H1 (cell line): ENCODE data around the gene TRAF3. TPM values are rescaled to one million over a fixed set of nuclear protein-coding genes. Genes with fewer than 3 reads are reported as not detected.

Experiments used
- CTCF ChIA-PET: fragments of 300-600 bp; sonication (Branson Sonifier 250); formaldehyde crosslinking; loops from one replicate; lab custom pipeline; 2021; ENCODE audit not compliant: partially characterized antibody; lab: Charles Lee
- POLR2A ChIA-PET: fragments of 300-600 bp; sonication (Branson Sonifier 250); formaldehyde crosslinking; loops from one replicate; lab custom pipeline; 2021; ENCODE audit warnings: inconsistent platforms; ENCODE audit not compliant: partially characterized antibody; lab: Charles Lee
- DNase-seq, 2 experiments: peaks; one replicate each; pipeline versions ENCODE4 v3.0.0 to v3.0.0-alpha.2; 2010 to 2022; ENCODE audit warnings: low spot score in 2 of 2, low read depth in 1 of 2, mixed read lengths in 1 of 2
- FAIRE-seq: peaks from 2 replicates; lab custom pipeline; 2011; peaks lifted over from hg19 to GRCh38; lab: Jason Lieb, UNC
- H2AFZ ChIP-seq: 2 replicates; pipeline ENCODE4 v1.8.1; 2012; ENCODE audit warnings: low read length, inconsistent platforms
- H2AK5ac ChIP-seq: 2 replicates; pipeline ENCODE4 v1.6.1; 2013; ENCODE audit warnings: low read depth, low read length
- H2BK120ac ChIP-seq: replicated peaks from 2 replicates; pipeline ENCODE3; 2013; ENCODE audit warnings: low read depth, low read length, inconsistent platforms
- H2BK12ac ChIP-seq: 2 replicates; pipeline ENCODE4 v1.6.1; 2013; ENCODE audit warnings: low read depth, low read length
- H2BK15ac ChIP-seq: 2 replicates; pipeline ENCODE4 v1.6.1; 2013; ENCODE audit warnings: low read length
- H2BK20ac ChIP-seq: 2 replicates; pipeline ENCODE4 v1.6.1; 2013; ENCODE audit warnings: low read length
- H2BK5ac ChIP-seq: 2 replicates; pipeline ENCODE4 v1.6.1; 2013; ENCODE audit warnings: low read depth, low read length
- H3K14ac ChIP-seq: 2 replicates; pipeline ENCODE4 v1.6.1; 2013; ENCODE audit warnings: inconsistent platforms; ENCODE audit not compliant: insufficient read length
- H3K18ac ChIP-seq: 2 replicates; pipeline ENCODE4 v1.6.1; 2013; ENCODE audit warnings: low read length; ENCODE audit errors: extremely low read depth
- H3K23ac ChIP-seq: 2 replicates; pipeline ENCODE4 v1.6.1; 2013; ENCODE audit warnings: inconsistent platforms; ENCODE audit not compliant: insufficient read length
- H3K23me2 ChIP-seq: 2 replicates; pipeline ENCODE4 v1.6.1; 2013; ENCODE audit warnings: low read depth, low read length
- H3K27ac ChIP-seq: 2 replicates; pipeline ENCODE4 v1.6.1; 2011; ENCODE audit warnings: low read depth, low read length, inconsistent platforms
- H3K27me3 ChIP-seq, 4 experiments: replicated peaks in 1 of 4; 1 replicate in 1 of 4; 2 replicates in 3 of 4; pipeline versions ENCODE4 v1.6.1 to v1.8.1; 2011 to 2013; ENCODE audit warnings: low read length in 3 of 4, mild to moderate bottlenecking in 3 of 4, inconsistent platforms in 2 of 4, mixed read lengths in 2 of 4, moderate library complexity in 1 of 4; ENCODE audit not compliant: control insufficient read depth in 3 of 4, insufficient read depth in 3 of 4; ENCODE audit errors: extremely low read depth in 1 of 4
- H3K36me3 ChIP-seq, 4 experiments: 2 replicates each; pipeline versions ENCODE4 v1.6.1 to v1.8.1; 2011 to 2013; ENCODE audit warnings: mild to moderate bottlenecking in 4 of 4, low read length in 3 of 4, moderate library complexity in 2 of 4, control low read depth in 1 of 4, inconsistent platforms in 1 of 4; ENCODE audit not compliant: insufficient read depth in 4 of 4, control insufficient read depth in 2 of 4
- H3K4ac ChIP-seq: replicated peaks from 2 replicates; pipeline ENCODE3; 2013; ENCODE audit warnings: low read length, low read depth, mixed read lengths, inconsistent platforms; ENCODE audit not compliant: insufficient read length
- H3K4me1 ChIP-seq, 4 experiments: replicated peaks in 1 of 4; 1 replicate in 1 of 4; 2 replicates in 3 of 4; pipeline versions ENCODE4 v1.6.1 to v1.8.1; 2011 to 2013; ENCODE audit warnings: low read length in 3 of 4, inconsistent platforms in 2 of 4, mixed read lengths in 1 of 4; ENCODE audit not compliant: insufficient read depth in 4 of 4, control insufficient read depth in 3 of 4
- H3K4me2 ChIP-seq, 2 experiments: 2 replicates each; pipeline versions ENCODE4 v1.6.1 to v1.8.1; 2011 to 2013; ENCODE audit warnings: low read depth in 2 of 2, low read length in 2 of 2, control low read depth in 1 of 2, inconsistent platforms in 1 of 2, mild to moderate bottlenecking in 1 of 2; ENCODE audit not compliant: insufficient read depth in 1 of 2
- H3K4me3 ChIP-seq, 4 experiments: fragments of 200-600, 300-600 bp in 1 of 4; sonication (generic), shearing (Covaris generic), sonication (Bioruptor Twin) in 1 of 4; 2 replicates each; pipeline versions ENCODE4 v1.5.1 to v1.8.1; 2011 to 2016; ENCODE audit warnings: low read length in 4 of 4, low read depth in 3 of 4, control low read depth in 2 of 4, inconsistent platforms in 2 of 4, mild to moderate bottlenecking in 2 of 4, mixed read lengths in 1 of 4, moderate library complexity in 1 of 4; ENCODE audit not compliant: insufficient read depth in 2 of 4; ENCODE audit errors: extremely low read depth in 1 of 4
- H3K56ac ChIP-seq: replicated peaks from 2 replicates; pipeline ENCODE3; 2013; ENCODE audit warnings: low read depth, mild to moderate bottlenecking, mixed read lengths, low read length, inconsistent platforms; ENCODE audit not compliant: insufficient read length
- H3K79me1 ChIP-seq: 2 replicates; pipeline ENCODE4 v1.6.1; 2013; ENCODE audit warnings: low read depth, low read length, control low read depth
- H3K79me2 ChIP-seq, 2 experiments: 2 replicates each; pipeline versions ENCODE4 v1.6.1 to v1.8.1; 2012 to 2013; ENCODE audit warnings: low read length in 2 of 2, mild to moderate bottlenecking in 2 of 2, inconsistent platforms in 1 of 2; ENCODE audit not compliant: insufficient read depth in 2 of 2, control insufficient read depth in 1 of 2
- H3K9ac ChIP-seq, 4 experiments: replicated peaks in 1 of 4; 1 replicate in 1 of 4; 2 replicates in 3 of 4; pipeline versions ENCODE4 v1.6.1 to v1.8.1; 2011 to 2013; ENCODE audit warnings: low read depth in 3 of 4, low read length in 3 of 4, control low read depth in 2 of 4, mild to moderate bottlenecking in 2 of 4, moderate library complexity in 2 of 4, inconsistent platforms in 1 of 4; ENCODE audit errors: extremely low read depth in 1 of 4
- H3K9me3 ChIP-seq, 2 experiments: 2 replicates each; pipeline versions ENCODE4 v1.6.1 to v1.8.1; 2012 to 2013; ENCODE audit warnings: mild to moderate bottlenecking in 2 of 2, moderate library complexity in 2 of 2, control low read depth in 1 of 2, inconsistent platforms in 1 of 2, low read depth in 1 of 2, low read length in 1 of 2, mixed read lengths in 1 of 2; ENCODE audit not compliant: insufficient read depth in 2 of 2
- H4K20me1 ChIP-seq, 2 experiments: replicated peaks in 1 of 2; 2 replicates each; pipeline versions ENCODE3 to v1.8.1; 2011 to 2013; ENCODE audit warnings: inconsistent platforms in 2 of 2, low read length in 2 of 2, mild to moderate bottlenecking in 1 of 2; ENCODE audit not compliant: insufficient read depth in 2 of 2, control insufficient read depth in 1 of 2
- H4K5ac ChIP-seq: 2 replicates; pipeline ENCODE4 v1.6.1; 2013; ENCODE audit warnings: low read length, low read depth, mixed read lengths, inconsistent platforms; ENCODE audit not compliant: insufficient read length
- H4K8ac ChIP-seq: 2 replicates; pipeline ENCODE4 v1.8.0; 2013; ENCODE audit warnings: mild to moderate bottlenecking, moderate library complexity, low read length, inconsistent platforms; ENCODE audit not compliant: insufficient read depth; ENCODE audit errors: extremely low read depth
- H4K91ac ChIP-seq: replicated peaks from 2 replicates; pipeline ENCODE3; 2013; ENCODE audit warnings: low read length, mixed read lengths, inconsistent platforms; ENCODE audit not compliant: insufficient read length
- BCL11A ChIP-seq, 2 experiments: IDR thresholded peaks; one replicate each; pipeline ENCODE4 v1.6.1; 2011; ENCODE audit warnings: low read depth in 2 of 2, low read length in 2 of 2, mild to moderate bottlenecking in 2 of 2
- CBX8 ChIP-seq: fragments of 300-800, 300-1000 bp; sonication (generic); IDR thresholded peaks from 2 replicates; pipeline ENCODE4 v1.7.1; 2016; ENCODE audit warnings: low read depth, low read length, borderline replicate concordance
- KDM4A ChIP-seq: IDR thresholded peaks from one replicate; pipeline ENCODE4 v1.7.1; 2012; ENCODE audit warnings: low read depth, mild to moderate bottlenecking, moderate library complexity, low read length, inconsistent platforms; ENCODE audit not compliant: severe bottlenecking
- POLR2A ChIP-seq, 2 experiments: IDR thresholded peaks; 1 replicate in 1 of 2; 2 replicates in 1 of 2; pipeline ENCODE4 v1.6.1; 2011; ENCODE audit warnings: low read depth in 2 of 2, low read length in 2 of 2, mild to moderate bottlenecking in 2 of 2; ENCODE audit errors: control extremely low read depth in 1 of 2
- SAP30 ChIP-seq: fragments of 300-600 bp; sonication (generic); IDR thresholded peaks from 2 replicates; pipeline ENCODE4 v1.7.1; 2012; ENCODE audit warnings: low read length, moderate library complexity, mild to moderate bottlenecking, inconsistent platforms; ENCODE audit not compliant: insufficient read depth, insufficient replicate concordance
- SP4 ChIP-seq: IDR thresholded peaks from 2 replicates; pipeline ENCODE4 v1.6.1; 2012; ENCODE audit warnings: low read length, inconsistent platforms
- TCF12 ChIP-seq: IDR thresholded peaks from 2 replicates; pipeline ENCODE4 v1.6.1; 2011; ENCODE audit warnings: low read depth, mild to moderate bottlenecking, low read length
- ZNF274 ChIP-seq: IDR thresholded peaks from 2 replicates; pipeline ENCODE4 v1.7.0; 2012; ENCODE audit warnings: low read length, borderline replicate concordance; ENCODE audit errors: extremely low read depth
- WGBS, 2 experiments: shearing (Covaris generic) in 1 of 2; methylation state at CpG; one replicate each; pipeline versions ENCODE4 v1.1.6 to v1.1.7; 2013 to 2015; ENCODE audit warnings: low lambda C conversion rate in 2 of 2, mixed read lengths in 2 of 2, inconsistent platforms in 1 of 2, low coverage in 1 of 2, missing lambda C conversion rate in 1 of 2; ENCODE audit not compliant: insufficient replicate concordance in 2 of 2, insufficient coverage in 1 of 2, insufficient read length in 1 of 2; ENCODE audit errors: extremely low coverage in 1 of 2, missing lambda C conversion rate in 1 of 2; 5-methylcytosine and 5-hydroxymethylcytosine counted together
- polyA plus RNA-seq, 7 experiments: library from polyadenylated mRNA; depleted of rRNA in 3 of 7; stranded (reverse) in 5 of 7; unstranded in 2 of 7; fragments of >200 nt in 5 of 7; fragments of 200-250 nt in 2 of 7; gene quantifications; 1 replicate in 5 of 7; 2 replicates in 1 of 7; 4 replicates in 1 of 7; pipeline versions ENCODE4 v1.2.1 to v1.2.3, GENCODE V29; 2011 to 2013; ENCODE audit warnings: missing spikeins in 2 of 7, mixed read lengths in 2 of 7
- total RNA-seq: library from RNA; stranded (reverse); fragmentation: NEBNext Ultra II Directional; extraction: Animal tissue kit (Norgen Biotek cat#: 25700); gene quantifications from 2 replicates; pipeline ENCODE4 v1.2.1, GENCODE V29; 2021

The TRAF3 gene
- total and polyA plus RNA-seq, 2 of the 8 experiments (the other 6 are each of a cell fraction or from before 2014, with no cell fraction given): 5.8 to 12.1 TPM

DNA sequence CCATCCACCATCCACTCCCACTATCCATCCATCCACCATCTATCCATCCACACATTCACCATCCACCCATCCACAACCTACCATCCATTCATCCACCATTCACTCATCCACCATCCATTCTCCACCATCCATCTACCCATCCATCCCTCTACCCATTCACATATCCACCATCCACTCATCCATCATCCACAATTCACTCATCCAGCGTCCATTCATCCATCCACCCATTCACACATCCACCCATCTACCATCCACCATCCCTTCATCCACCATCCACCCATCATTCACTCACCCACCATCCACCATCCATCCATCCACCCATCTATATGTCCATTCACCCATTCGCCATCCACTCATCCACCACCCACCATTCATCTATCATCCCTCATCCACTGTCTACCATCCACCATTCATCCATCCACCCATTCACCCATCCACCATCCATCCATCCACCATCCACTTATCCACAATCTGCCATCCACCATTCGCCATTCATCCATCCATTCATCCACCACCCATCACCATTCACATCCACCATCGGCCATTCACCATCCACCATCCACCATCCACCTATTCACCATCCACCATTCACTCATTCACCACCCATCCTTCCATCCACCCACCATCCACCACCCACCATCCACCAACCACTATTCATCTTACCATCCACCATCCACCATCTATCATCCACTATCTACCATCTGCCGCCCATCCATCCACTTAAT is 143.2 kb downstream of the TRAF3 start:
- no peak overlapping the region for H3K4me2 ChIP-seq
- no peak overlapping the region for H3K23ac ChIP-seq
- H4K20me1 ChIP-seq: peaks cover 0 to 13% of the 10 kb centered on the region in 2 experiments
- no peak overlapping the region for H2AK5ac ChIP-seq
- peaks cover 18 to 38% (median 32%) of the 10 kb centered on the region in 4 experiments; a peak in 6 of 7 replicates for H3K27me3 ChIP-seq
- no peak overlapping the region for H3K4me3 ChIP-seq
- no peaks in the 10 kb centered on the region for H3K79me1 ChIP-seq
- H3K4ac ChIP-seq: no peak overlapping the region
- H2BK20ac ChIP-seq: no peak overlapping the region
- H2AFZ ChIP-seq: no peak overlapping the region
- no peak overlapping the region for H4K91ac ChIP-seq
- H4K5ac ChIP-seq: no peak overlapping the region
- no peak overlapping the region for H2BK15ac ChIP-seq
- H3K36me3 ChIP-seq: no peaks in the 10 kb centered on the region
- H2BK5ac ChIP-seq: no peak overlapping the region
- CTCF ChIA-PET: no interaction called here
- no peak overlapping the region for H2BK120ac ChIP-seq
- POLR2A ChIA-PET: no interaction called here
- peaks cover 0 to 10% (median 5%) of the 10 kb centered on the region in 4 experiments; a peak in 6 of 7 replicates for H3K4me1 ChIP-seq
- H4K8ac ChIP-seq: no peak overlapping the region
- no peak for DNase-seq
- H3K18ac ChIP-seq: no peak overlapping the region
- TF ChIP-seq SAP30 (no peak), POLR2A (IDR thresholded peaks at IDR 0.05; ENCODE audit: control extremely low read depth in 1 of 2, low read depth in 2 of 2, low read length in 2 of 2) (no peak), ZNF274 (no peak), SP4 (no peak), CBX8 (no peak), TCF12 (no peak), KDM4A (no peak), BCL11A (IDR thresholded peaks at IDR 0.05; ENCODE audit: low read depth in 2 of 2, low read length in 2 of 2) (no peak)
- TF ChIP-seq, all 59 proteins: peak for 0
- Histone ChIP-seq H3K9me3 (no peaks in the 10 kb centered on the region; a peak in 1 of 4 replicates), H3K9ac (no peak overlapping the region; a peak in 1 of 7 replicates), H3K27ac (no peak overlapping the region), H3K14ac (no peak overlapping the region), H2BK12ac (no peak overlapping the region), H3K56ac (peak overlapping the region; percentile 92), H3K79me2 (no peaks in the 10 kb centered on the region), H3K23me2 (peaks cover 38% of the 10 kb centered on the region; the same call in 1 of the 2 replicates)
- WGBS, 2 experiments: 89 to 100% methylated on average over 2 to 5 of the region's 5 CpGs
- FAIRE-seq: no peak
